Sigmoid colon (tissue), 7 donors: Measurements from ENCODE around the gene SNRPD3. TPM values are rescaled to one million over a fixed set of nuclear protein-coding genes. Genes with fewer than 3 reads are reported as not detected.

Experiments used
- DNase-seq: peaks from one replicate; pipeline ENCODE4 v3.0.0-alpha.2; 2019
- H3K27ac ChIP-seq, 4 donors: fragments of 200-600 bp; sonication (generic); one replicate each; pipeline ENCODE4 v1.5.1; 2016 to 2019; ENCODE audit warnings: mild to moderate bottlenecking in 1 of 4
- H3K27me3 ChIP-seq, 3 donors: fragments of 200-600 bp; sonication (generic); one replicate each; pipeline ENCODE4 v1.5.1; 2019; ENCODE audit warnings: mild to moderate bottlenecking in 1 of 3
- H3K36me3 ChIP-seq, 4 donors: fragments of 200-600 bp; sonication (generic); one replicate each; pipeline ENCODE4 v1.5.1; 2016 to 2019
- H3K4me1 ChIP-seq, 4 donors: fragments of 200-600 bp; sonication (generic); one replicate each; pipeline ENCODE4 v1.5.1; 2017 to 2019
- H3K4me3 ChIP-seq, 4 donors: fragments of 200-600 bp; sonication (generic); one replicate each; pipeline ENCODE4 v1.5.1; 2017 to 2019; ENCODE audit warnings: mild to moderate bottlenecking in 2 of 4, moderate library complexity in 1 of 4
- H3K9me3 ChIP-seq, 4 donors: fragments of 200-600 bp in 3 of 4; sonication (generic) in 3 of 4; one replicate each; pipeline versions ENCODE4 v1.5.1 to v1.6.1; 2013 to 2019
- CTCF ChIP-seq, 4 experiments: fragments of 450-650 bp in 3 of 4; fragments of 200-600 bp in 1 of 4; IDR thresholded peaks; one replicate each; pipeline ENCODE4 v1.5.1; 2016 to 2019; ENCODE audit warnings: antibody characterized with exemption in 4 of 4, mild to moderate bottlenecking in 3 of 4, moderate library complexity in 2 of 4
- EP300 ChIP-seq, 4 donors: sonication (generic); formaldehyde crosslinking; IDR thresholded peaks; one replicate each; pipeline ENCODE4 v1.6.1; 2017; ENCODE audit warnings: antibody characterized with exemption in 4 of 4
- POLR2A ChIP-seq, 2 donors: fragments of 450-650 bp; IDR thresholded peaks; one replicate each; pipeline ENCODE4 v1.6.1; 2016; ENCODE audit warnings: antibody characterized with exemption in 2 of 2, mild to moderate bottlenecking in 2 of 2, moderate library complexity in 2 of 2
- POLR2AphosphoS5 ChIP-seq, 4 donors: sonication (generic); formaldehyde crosslinking; IDR thresholded peaks; one replicate each; pipeline ENCODE4 v1.6.1; 2017; ENCODE audit warnings: antibody characterized with exemption in 4 of 4
- WGBS, 2 donors: extraction: QIAGEN DNeasy Blood & Tissue Kit; methylation state at CpG; one replicate each; pipeline ENCODE4 v1.1.7; 2013; 5-methylcytosine and 5-hydroxymethylcytosine counted together
- intact Hi-C: fragments of 100-400 bp; cut with DNase I; formaldehyde crosslinking; loops from one replicate; pipeline ENCODE4 v1.15.1; 2023
- polyA plus RNA-seq, 3 donors: library from polyadenylated mRNA; stranded (reverse); fragments of 200-250 nt; gene quantifications; one replicate each; pipeline ENCODE4 v1.2.3, GENCODE V29; 2013
- total RNA-seq, 4 donors: library from RNA; depleted of rRNA; stranded (reverse); fragments of >200 nt; gene quantifications; one replicate each; pipeline ENCODE4 v1.1.0, GENCODE V29; 2016
- donor health status: healthy with polysubstance abuse.
- donor health status: Bipolar disorder and iron deficiency.
- donor health status: healthy.

Gene SNRPD3
- total and polyA plus RNA-seq, 7 donors: 104 to 159 (median 140) TPM

- DNase-seq: no peak
- WGBS, 2 donors: 37 to 79% methylated on average over 3 of the region's 3 CpGs
- Histone ChIP-seq H3K4me1 (no peaks in the 10 kb centered on the region), H3K27me3 (no peaks in the 10 kb centered on the region), H3K9me3 (no peaks in the 10 kb centered on the region), H3K36me3 (peaks cover 0 to 24% (median 11%) of the 10 kb centered on the region in 4 donors), H3K27ac (no peak overlapping the region), H3K4me3 (no peak overlapping the region)
- TF ChIP-seq EP300 (IDR thresholded peaks at IDR 0.05) (no peak), POLR2AphosphoS5 (IDR thresholded peaks at IDR 0.05) (no peak), POLR2A (IDR thresholded peaks at IDR 0.05) (no peak), CTCF (IDR thresholded peaks at IDR 0.05) (no peak)
- intact Hi-C loops: no loop called here
These were observed 19.7 kb upstream of the SNRPD3 start for GRCh38 chr22:24536089-24536488.

GRCh38 chr22:24540470-24540869, 15.3 kb upstream of the SNRPD3 start:
- intact Hi-C loops: no loop called here
- no peaks in the 10 kb centered on the region for H3K9me3 ChIP-seq
- no peak overlapping the region for H3K4me3 ChIP-seq
- H3K4me1 ChIP-seq: peaks cover 0 to 19% (median 12%) of the 10 kb centered on the region in 4 donors
- no peak for TF ChIP-seq CTCF (IDR thresholded peaks at IDR 0.05)
- no peak for TF ChIP-seq POLR2AphosphoS5 (IDR thresholded peaks at IDR 0.05)
- no peak for TF ChIP-seq EP300 (IDR thresholded peaks at IDR 0.05)
- TF ChIP-seq POLR2A (IDR thresholded peaks at IDR 0.05): no peak
- H3K36me3 ChIP-seq: peaks cover 19 to 61% (median 42%) of the 10 kb centered on the region in 4 donors
- no peak for DNase-seq
- no peaks in the 10 kb centered on the region for H3K27me3 ChIP-seq
- 84 to 90% methylated on average over 2 of the region's 2 CpGs for WGBS, 2 donors
- H3K27ac ChIP-seq: no peak overlapping the region

DNA sequence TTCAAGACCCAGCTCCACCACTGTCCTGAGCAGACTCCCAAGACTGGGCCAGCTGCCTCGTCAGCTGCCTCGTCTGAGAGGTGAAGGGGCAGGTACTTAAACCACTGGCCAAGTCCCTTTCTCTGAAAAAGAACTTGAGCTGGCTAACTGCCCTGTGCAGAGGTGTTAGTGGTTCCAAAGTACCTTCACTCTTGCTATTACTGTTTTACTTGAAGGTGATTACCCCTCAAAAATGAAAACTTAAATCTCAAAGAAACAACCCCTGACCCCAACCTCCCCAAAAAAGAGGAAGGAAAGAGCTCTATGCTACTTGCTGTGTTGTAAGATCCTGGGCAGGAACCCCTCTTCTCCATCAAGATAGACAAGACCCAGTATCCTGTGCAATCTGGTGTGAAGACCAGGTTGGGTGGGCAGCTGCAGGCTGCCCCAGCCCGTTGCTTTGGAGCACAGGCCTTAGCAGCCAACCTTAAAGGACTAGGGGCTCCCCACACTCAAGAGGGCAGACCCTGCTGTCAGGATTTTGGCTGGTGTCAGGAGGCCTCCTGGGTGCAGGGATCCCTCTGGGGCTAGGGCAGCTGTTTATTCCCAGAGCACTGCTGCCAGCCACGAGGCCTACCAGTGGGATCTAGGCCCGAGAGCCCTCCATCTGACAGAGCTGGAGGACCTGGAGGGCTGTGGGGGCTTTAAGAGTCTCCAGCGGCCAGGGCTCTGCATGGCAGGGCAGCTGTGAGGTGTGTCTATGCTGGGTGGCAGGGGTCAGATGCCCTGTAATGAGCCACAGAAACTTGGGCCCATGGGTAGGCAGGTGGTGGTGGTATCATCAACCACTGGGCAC, 13.9 kb upstream of the SNRPD3 start:
- no peak overlapping the region for H3K27ac ChIP-seq
- no peaks in the 10 kb centered on the region for H3K9me3 ChIP-seq
- no peak for DNase-seq
- 79 to 86% methylated on average over 6 of the region's 6 CpGs for WGBS, 2 donors
- peaks cover 0 to 23% (median 14%) of the 10 kb centered on the region in 4 donors for H3K4me1 ChIP-seq
- TF ChIP-seq CTCF (IDR thresholded peaks at IDR 0.05) (no peak), POLR2AphosphoS5 (IDR thresholded peaks at IDR 0.05) (no peak), EP300 (IDR thresholded peaks at IDR 0.05) (no peak), POLR2A (IDR thresholded peaks at IDR 0.05) (no peak)
- no peak overlapping the region for H3K4me3 ChIP-seq
- peaks cover 26 to 70% (median 50%) of the 10 kb centered on the region in 4 donors for H3K36me3 ChIP-seq
- H3K27me3 ChIP-seq: no peaks in the 10 kb centered on the region
- intact Hi-C loops: no loop called here

DNA sequence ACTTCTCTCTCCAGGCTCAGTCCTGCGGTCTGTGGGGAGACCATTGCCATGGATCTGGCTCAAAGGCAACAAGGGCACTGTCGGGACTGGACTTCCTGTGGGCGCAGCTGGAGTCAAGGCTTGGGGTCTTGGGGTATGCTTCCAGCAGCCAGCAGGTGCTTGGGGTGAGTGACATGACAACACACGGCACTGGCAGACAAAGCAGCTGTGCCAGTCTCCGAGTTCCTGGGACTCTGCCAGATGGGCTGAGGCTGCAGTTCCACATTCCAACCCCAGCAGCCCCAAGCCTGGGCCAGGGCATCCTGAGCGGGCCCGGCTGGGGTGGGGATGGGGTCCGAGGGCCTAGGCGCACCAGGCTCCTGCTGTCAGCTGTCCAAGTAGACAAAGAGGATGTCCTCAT, 13.2 kb upstream of the SNRPD3 start:
- WGBS, 2 donors: 78 to 79% methylated on average over 9 of the region's 9 CpGs
- intact Hi-C loops: no loop called here
- no peak overlapping the region for H3K27ac ChIP-seq

More for the DNA sequence above, 13.2 kb upstream of the SNRPD3 start:
- peaks cover 34 to 77% (median 57%) of the 10 kb centered on the region in 4 donors for H3K36me3 ChIP-seq
- no peak for DNase-seq
- H3K9me3 ChIP-seq: no peaks in the 10 kb centered on the region
- H3K4me3 ChIP-seq: no peak overlapping the region
- H3K4me1 ChIP-seq: peaks cover 0 to 23% (median 14%) of the 10 kb centered on the region in 4 donors
- TF ChIP-seq POLR2AphosphoS5 (IDR thresholded peaks at IDR 0.05): no peak
- TF ChIP-seq POLR2A (IDR thresholded peaks at IDR 0.05): no peak
- no peak for TF ChIP-seq CTCF (IDR thresholded peaks at IDR 0.05)
- TF ChIP-seq EP300 (IDR thresholded peaks at IDR 0.05): no peak
- no peaks in the 10 kb centered on the region for H3K27me3 ChIP-seq
